HG03066 (cell line): Measurements from ENCODE around the gene ATAD2B.
A peak's percentile ranks its signal among the peaks of the same experiment; 100 is the strongest.
"Not testable (repeated sequence)": the region's sequence is repeated elsewhere in the genome, so short reads cannot be mapped to it uniquely, and the experiment has no call there.

Source experiments
- ATAC-seq: cut with Tn5 transposase; IDR thresholded peaks from one replicate; pipeline ENCODE4 v1.9.1; 2021; ENCODE audit warnings: low read depth; ENCODE audit not compliant: unreplicated experiment

The ATAD2B gene

GRCh38 chr2:23801396-23801795 is 125.5 kb downstream of the ATAD2B start:
- ATAC-seq, result no peak

DNA sequence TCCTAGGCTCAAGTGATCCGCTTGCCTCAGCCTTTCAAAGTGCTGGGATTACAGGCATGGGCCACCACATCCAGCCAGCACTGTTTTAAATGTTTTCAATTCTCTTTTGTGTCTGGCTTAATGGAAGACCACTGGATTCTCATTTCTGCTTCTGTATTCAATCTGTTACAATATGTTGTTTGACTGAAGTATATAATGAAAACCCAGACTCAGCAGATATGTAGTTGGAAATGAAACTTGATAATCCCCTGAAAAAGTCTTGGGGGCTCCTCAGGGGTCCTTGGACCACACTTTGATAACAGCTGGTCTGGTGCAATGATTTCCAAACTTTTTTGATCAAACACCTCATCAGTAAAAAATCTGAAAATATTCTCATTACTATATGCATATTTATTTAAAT is 132.7 kb downstream of the ATAD2B start:
- ATAC-seq, result no peak

DNA sequence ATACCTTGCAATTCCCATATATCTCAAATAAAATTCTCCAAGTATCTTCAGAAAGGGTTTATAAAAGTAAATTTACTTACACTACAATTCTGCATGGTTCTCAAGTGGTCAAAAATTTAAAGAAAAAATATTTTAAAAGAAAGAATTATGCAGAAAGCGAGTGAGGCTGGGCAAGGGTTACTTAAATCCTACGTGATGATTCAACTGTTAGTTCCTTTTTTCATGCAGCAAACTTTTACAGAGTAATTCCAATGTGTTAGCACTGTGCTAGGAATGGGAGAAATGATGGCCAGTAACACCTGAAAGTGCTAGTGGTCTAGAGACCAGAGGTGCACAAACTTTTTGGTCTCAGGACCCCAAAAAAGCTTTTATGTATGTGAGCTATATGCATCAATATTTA is 133.4 kb downstream of the ATAD2B start:
- ATAC-seq, result no peak

GRCh38 chr2:23791030-23791429 is 135.9 kb downstream of the ATAD2B start:
- no peak for ATAC-seq

- no peak for ATAC-seq
Measured at GRCh38 chr2:23789012-23789411, 137.9 kb downstream of the ATAD2B start.

DNA sequence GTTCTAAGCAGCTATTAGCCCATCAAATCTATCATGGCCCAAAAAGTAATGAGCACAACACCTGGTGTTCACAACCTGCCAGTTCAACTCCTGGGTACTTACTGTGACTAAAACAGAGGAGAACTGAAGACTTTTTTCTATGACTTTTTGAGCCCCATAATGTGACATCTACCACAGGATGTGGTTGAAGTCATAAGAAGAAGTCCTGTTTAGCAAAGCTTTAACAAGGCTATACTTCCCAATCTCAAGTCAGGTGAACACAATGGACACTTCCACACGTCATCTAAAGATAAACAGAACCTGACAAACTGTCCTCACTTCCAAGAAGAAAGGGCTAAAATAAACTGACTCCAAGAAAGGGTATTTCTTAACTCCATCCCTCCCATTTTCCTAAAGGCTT is 138.8 kb downstream of the ATAD2B start:
- peak; percentile 56 for ATAC-seq

- no peak for ATAC-seq
Measured at GRCh38 chr2:23784971-23785370, 142.0 kb downstream of the ATAD2B start.

DNA sequence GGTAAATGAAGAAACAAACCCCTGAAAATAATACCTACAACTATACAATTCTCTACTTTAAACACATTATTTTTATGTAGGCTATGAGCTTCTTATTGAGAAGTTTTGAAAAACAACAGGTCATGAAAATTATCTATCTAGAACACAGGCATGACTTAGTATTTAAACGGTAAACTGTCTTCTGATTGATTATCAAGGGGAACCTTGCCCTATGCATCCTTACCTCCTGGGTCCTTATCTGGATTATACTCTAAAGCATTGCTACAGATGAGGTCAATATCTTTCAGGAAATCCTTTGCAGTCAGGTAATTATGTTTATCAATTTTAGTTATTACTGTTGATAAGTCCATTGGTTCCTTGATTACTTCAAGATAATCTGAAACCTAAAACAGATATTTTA is 144.3 kb downstream of the ATAD2B start:
- no peak for ATAC-seq

DNA sequence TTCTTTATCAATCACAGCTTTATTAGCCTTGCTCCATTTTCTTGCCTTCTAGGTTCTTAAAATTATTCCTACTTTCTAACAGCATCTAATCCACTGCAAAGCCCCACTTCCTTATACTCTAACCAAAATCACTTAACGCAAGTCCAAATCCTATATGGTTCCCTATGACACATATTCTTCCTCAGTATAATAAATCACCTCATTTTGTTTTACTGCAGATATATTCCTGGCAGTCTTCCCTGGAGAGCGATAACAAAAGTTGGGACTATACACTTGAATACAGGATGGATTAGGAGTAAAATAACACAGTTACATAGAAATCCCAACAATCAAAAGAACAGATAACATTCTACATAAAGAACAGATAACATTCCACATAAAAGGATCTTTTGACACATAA is 144.8 kb downstream of the ATAD2B start:
- no peak for ATAC-seq

GRCh38 chr2:23780465-23780864 is 146.5 kb downstream of the ATAD2B start:
- ATAC-seq, result not testable (repeated sequence)

GRCh38 chr2:23777826-23778225 is 149.1 kb downstream of the ATAD2B start:
- ATAC-seq, result no peak

- ATAC-seq, result no peak
Measured at GRCh38 chr2:23776021-23776420, 150.9 kb downstream of the ATAD2B start.

DNA sequence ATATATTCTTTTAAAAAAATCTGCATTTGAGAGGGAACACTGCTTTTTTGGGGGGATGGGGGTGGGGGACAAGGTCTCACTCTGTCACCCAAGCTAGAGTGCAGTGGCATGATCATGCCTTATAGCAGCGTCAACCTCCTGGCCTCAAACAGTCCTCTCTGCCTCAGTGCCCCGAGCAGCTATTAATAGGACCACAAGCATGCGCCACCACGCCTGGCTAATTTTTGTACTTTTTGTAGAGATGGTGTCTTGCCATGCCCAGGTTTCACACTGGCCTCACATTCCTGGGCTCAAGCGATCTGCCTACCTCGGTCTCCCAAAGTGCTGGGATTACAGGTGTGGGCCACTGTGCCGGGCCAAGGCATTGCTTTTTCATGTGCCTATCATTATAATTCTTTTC is 154.2 kb downstream of the ATAD2B start:
- no peak for ATAC-seq

DNA sequence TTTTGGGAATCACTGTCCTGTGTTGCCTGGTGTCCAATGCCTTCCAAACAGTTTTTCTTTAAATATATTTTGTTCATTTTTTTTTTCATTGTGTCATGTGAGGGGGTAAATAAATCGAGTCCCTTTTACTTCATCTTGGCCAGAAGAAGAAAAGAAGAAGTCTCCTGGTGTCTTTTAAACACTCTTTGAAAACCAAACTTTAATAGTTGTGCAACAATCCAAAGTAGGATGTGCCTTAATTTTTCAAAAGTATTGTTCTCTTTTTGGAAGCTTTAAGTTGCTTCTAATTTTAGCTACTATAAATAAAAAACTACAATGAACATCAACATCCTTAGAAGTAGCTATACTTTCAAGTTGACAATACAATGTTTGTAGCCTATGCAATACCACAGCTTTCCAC is 154.9 kb downstream of the ATAD2B start:
- ATAC-seq, result no peak

GRCh38 chr2:23769364-23769763 is 157.6 kb downstream of the ATAD2B start:
- no peak for ATAC-seq

DNA sequence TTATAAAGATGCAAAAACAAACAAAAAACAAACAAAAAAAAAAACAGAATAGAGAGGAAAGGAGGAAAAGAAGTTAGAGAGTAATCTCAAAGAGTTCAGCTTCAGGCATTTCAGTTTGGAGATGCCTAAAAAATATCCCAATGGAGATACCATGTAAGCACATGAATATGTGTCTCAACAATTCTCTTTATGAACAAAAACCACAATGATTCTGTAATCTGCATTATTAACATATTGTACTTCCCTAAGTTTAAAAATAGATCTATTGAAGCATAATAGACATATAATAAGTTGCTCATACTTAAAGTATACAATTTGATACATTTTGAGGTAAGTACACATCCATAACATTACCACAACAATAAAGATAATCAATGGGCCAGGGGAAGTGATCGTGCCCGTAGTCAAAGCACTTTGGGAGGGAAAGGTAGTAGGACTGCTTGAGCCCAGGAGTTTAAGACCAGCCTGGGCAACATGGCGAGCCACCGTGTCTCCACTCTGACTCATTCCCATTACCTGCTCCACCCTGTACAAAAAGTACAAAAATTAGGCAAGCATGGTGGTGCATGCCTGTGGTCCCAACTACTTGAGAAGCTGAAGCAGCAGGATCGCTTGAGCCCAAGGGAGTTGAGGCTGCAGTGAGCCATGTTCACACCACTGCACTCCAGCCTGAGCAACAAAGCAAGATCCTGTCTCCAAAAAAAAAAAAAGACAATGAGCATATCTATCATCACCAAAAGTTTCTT is 158.9 kb downstream of the ATAD2B start:
- no peak for ATAC-seq

DNA sequence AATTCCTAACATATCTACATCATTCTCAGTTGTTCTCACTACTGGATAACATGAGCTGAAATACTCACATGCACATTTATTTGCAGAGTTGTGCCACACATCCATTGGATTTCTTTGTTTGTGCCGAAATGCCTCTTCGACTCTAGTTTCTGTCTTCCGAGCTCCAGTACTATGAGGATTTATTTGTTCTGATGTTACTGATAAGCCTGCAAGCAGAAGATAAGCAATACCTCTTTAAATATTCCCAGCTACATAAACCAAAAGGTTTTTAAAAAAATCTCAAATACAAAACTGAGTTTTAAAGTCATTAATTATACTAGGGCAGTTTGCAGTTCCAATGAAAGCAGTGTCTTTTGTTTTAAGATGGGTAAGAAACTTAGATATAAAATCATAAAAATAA is 164.8 kb downstream of the ATAD2B start:
- no peak for ATAC-seq

GRCh38 chr2:23761638-23762037 is 165.3 kb downstream of the ATAD2B start:
- no peak for ATAC-seq

DNA sequence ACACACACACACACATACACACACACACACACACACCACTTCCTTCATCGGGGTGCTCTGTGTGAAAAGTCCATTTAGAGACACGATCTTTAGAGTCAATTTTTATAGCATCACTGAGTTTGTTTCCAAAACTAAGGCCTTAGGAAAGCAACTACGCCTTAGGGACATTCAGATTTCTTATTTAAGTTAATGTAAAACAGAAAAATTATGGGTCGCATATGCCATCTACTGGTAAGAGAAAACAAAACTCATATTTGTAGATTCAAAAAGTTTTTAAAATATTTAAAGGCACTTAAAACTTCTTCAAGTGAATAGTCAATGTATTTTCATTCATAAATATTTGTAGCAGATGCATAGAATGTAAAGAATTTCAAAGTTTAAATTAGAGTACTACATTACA is 166.2 kb downstream of the ATAD2B start:
- no peak for ATAC-seq

GRCh38 chr2:23757686-23758433 is 169.1 kb downstream of the ATAD2B start:
- ATAC-seq, result no peak

- no peak for ATAC-seq
Measured at GRCh38 chr2:23756593-23757292, 170.2 kb downstream of the ATAD2B start.

GRCh38 chr2:23754970-23755369 is 172.0 kb downstream of the ATAD2B start:
- no peak for ATAC-seq
